CD4-positive, alpha-beta T cell treated with Interleukin-1 beta for 1 hour (primary cell): ENCODE data around the gene SSTR5.

Source experiments
- DNase-seq, 2 donors: peaks; one replicate each; pipeline ENCODE4 v3.0.0-alpha.2; 2020 to 2022

The SSTR5 gene

DNA sequence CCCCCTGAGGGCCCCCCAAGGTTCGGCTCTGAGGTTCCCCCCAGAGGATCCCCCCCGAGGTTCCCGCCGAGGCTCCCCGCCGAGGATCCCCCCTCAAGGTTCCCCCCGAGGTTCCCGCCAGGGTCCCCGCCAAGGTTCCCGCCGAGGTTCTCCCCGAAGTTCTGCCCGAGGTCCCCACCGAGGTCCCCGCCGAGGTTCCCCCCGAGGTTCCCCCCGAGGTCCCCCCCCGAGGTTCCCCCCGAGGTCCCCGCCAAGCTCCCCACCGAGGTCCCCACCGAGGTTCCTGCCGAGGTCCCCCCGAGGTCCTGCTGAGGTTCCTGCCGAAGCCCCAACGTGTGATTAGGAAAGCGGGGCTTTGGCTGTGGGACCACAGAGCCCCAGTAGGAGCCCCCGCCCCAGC is 32.2 kb upstream of the SSTR5 start:
- DNase-seq, result no peak

DNA sequence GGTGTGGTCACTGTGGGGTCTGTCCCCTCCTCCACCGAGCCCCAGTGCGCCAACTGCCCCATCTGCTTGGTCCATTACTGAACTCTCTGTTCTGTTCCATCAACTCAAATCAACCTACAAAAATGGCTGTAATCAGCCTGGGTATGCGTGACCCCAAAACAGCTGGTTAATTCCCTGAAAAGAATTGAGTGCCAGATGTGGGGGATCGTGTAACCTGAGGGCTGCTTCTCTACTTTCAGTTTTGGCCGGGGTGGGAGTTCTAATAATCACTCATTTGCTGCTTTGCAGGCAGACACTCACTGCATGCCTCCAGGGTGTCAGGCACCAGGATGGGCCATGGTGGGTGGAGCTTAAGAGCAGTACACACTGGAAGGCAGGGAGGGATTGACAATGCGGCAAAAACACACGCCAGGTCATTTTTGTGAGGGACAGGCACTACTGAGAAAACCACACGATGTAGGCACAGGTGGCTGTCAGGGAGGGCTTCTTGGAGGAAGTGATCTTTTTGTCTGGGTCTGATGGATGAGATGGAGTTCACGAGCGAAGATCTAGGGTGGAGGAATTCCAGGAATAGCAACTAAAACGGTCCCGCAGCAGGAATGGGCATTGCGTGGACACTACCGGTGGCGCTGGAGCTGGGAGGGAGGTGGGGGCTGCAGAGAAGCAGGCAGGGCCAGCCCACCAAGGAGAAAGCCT is 30.4 kb upstream of the SSTR5 start:
- DNase-seq, result no peak

DNA sequence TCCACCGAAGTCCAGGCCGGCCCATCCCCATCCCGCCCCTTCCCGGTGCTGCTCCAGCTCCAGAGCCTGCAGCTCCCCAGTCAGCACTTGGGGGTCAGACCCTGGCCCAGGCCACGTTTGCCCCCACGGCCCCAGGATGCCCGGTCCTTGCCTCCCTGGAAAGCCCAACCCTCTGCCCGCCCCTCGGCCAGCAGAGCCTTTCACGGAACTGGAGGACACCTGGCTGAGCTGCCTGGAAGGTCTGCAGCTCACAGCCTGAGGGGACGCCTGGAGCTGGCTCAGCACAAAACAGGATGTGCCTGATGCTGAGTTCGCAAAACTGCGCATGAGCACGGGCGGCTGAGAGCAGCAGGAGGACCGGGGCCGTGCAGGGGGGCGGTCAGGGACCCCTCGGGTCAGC is 29.7 kb upstream of the SSTR5 start:
- DNase-seq, result no peak

DNA sequence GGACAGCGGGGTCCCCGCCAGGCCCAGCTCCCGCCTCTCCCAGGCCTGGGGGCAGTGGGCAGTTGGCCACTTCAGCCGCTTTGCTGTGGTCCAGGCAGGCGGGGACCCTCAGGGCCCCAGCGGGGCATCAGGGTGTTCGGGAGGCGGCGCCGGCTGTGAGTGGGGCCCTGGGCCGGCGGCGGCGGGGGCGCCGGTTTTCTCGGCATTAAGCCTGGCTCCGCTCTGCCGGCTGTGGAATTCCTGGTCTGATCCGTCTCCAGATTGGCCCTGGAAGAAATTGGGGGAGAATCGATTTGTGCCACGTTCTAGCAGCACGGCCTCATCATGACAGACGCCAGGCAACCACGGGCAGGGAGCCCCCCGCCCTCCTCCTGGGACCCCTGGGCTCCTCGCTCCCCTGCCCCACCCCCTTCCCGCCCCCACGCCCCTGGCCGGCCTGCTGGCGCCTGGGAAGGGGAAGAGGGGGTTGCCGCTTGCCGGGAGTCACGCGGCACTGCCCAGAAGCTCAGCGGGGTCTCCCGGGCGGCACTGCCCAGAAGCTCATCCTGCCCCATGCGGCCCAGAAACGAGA is 28.6 kb upstream of the SSTR5 start:
- DNase-seq, result no peak

DNA sequence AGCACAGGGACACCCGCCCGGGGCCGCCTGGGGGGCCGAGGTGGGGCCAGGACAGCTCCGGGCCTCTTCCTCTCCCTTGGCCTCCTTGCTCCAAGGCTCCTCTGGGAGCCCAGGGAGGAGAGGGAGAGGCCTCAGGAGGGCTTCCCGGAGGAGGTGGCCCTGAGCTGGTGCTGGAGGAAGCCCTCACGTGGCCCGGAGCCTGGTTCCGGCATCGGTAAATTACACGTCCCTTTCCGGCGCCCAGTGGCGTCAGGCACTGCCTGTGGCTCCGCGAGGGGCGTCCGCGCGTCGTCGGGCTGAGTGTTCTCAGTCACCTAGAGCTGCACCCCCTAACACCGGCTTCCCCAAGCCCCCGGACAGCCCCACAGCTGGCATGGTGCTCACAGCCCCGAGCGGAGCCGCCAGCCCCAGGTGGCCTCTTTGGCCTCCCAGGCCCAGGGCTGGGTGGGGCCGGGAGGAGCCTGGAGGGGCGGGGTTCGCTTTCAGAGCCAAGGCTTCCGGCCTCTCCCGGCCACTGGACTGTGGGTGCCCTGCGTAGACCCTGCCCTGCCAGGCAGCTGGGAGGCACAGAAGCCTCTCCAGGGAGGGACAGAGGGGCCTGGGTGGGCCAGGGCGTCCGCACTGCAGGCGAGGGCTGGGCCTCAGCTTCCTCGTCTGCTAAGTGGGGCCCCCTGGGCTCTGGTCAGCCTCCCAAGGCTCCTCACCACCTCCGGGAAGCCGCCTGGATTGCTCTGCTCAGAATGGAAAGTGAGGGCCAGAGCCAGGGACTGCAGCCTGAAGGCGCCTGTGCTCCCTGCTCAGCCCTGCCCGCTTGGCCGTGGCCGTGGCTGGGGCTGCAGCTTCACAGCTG is 27.9 kb upstream of the SSTR5 start:
- DNase-seq, result no peak

DNA sequence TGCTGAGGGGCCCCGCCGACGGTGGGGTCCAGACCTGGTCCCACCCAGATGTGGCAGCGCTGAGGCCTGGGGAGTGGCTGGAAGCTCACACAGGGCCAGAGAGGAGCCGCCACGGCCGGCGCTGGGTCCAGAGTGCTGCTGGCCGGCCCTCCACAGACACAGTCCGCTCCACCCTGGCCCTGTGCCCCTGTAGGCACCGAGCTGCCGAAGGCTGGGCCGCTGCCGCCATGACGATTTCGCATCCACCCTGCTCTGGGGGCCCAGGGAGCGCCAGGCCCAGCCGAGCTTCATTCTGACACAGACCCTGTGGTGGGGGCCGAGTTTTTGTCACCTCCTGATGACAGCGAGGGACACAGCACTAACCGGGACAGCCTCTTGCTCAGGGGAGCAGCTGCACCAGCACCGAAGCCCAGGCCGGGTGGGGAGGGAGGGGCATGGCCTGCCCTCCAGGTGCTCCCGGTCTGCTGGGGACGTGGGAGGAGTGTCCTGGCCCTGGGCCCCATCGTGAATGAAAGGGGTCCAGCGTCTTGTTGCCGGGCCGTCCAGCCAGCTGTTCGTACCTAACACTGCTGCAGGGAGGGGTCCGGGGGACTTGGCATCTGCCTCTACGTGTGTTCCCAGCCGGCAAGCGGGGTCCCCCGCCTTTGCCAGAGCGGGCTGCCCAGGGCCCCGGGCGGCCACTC is 27.1 kb upstream of the SSTR5 start:
- no peak for DNase-seq

DNA sequence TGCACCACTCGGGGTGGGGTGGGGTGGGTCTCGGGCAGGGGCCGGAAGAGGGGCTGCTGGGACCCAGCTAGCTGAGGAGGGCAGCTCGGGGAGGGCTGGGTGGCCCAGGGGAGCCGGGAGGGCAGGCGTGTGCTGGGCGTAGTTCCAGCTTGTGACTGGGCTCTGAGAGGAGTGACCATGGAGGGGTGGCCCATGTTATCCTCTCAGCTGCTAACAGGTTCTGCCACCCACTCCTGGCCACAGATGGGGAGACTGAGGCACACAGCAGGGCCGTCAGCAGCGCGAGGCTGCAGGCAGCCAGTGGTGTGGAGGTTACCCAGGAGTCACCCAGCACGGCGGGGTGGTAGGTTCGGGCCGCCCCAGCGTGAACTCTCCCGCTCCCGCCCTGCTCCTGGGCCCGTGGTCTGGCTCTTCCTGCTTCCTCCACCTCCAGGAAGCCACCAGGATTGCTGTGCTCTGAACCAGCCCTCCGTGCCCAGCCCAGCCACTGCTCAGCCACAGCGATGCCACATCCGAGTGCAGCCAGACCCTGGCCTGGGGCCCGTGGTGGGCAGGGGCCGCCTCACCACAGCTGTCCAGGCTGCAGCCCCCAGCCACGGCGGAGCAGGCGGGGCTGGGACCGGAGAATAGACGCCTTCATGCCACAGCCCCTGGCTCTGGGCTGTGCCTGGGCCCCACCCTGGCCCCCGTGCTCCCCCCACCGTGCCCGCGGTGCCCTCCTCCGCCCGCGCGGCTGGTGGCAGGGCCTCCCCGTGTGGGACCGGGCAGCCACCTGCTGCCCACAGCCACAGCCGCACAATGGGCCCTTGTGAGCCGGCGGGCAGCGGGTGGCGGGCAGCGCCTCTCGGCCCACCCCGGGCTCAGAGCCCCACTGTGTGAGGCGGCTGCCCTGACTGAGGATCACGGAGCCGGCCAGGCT is 26.3 kb upstream of the SSTR5 start:
- DNase-seq, result no peak

DNA sequence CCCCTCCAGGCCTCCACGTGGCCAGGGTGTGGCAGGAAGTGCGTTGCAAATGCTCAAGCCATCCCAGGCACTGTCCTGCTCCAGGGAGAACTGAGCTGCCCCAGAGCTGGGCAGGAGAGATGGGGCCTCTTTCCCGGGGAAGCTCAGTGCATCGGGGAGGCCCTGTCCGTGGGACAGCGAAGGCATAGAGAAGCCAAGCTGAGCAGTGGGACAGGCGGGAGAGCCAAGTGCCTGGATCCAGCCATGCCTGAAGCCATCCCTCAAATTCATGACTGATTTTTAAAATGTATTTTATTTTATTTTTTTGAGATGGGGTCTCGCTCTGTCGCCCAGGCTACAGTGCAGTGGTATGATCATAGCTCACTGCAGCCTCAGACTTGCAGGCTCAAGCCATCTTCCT is 25.4 kb upstream of the SSTR5 start:
- no peak for DNase-seq

DNA sequence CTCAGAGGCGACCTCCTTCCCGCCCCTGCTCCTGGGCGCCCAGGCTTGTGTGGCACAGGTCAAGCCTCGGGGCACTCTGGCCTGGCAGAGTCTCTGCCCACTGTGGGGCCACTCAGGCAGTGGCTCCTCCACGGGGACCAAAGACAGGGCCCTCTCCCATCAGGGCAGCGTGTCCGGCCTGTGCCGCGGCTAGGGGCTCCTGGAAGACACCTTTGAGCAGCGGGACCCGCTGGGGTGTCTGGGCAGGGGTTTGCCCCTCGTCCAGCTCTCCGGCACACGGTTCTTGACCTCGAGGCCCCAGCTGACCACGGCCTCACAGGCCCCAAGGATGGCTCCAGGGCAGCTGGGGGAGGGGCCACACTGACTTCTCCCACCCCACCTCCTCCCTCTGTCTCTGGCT is 24.7 kb upstream of the SSTR5 start:
- no peak for DNase-seq

DNA sequence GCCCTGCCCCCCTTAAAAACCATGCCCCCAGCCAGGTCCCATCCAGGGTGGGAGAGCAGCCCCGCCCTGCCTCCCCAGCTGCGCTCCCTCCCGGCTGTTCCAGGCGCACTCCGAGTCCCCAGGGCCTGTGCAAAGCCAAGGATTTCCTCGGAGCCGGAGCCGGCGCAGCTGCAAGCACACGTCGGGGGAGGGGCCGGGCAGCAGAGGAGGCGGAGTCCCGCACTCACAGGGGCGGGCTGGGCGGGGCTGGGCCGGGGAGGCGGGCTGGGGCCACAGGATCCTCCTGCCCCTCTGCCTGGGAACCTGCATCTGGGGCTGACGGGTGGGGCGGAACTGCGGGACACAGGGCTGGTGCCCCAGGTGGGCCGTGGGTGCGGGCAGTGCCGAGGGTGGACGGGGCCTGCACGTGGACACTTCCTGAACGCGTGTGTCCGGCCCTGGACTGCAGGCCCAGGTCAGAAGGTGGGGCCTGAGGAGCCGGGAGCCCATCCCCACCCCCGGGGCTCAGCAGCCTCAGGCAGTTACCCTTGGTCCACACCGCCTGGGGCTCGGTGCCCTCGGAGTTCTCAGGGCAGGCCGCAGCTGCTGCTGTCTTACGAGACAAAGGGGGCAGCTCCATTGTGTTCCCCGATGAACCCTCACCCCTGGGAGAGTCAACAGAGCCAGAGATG is 24.0 kb upstream of the SSTR5 start:
- DNase-seq, result no peak

DNA sequence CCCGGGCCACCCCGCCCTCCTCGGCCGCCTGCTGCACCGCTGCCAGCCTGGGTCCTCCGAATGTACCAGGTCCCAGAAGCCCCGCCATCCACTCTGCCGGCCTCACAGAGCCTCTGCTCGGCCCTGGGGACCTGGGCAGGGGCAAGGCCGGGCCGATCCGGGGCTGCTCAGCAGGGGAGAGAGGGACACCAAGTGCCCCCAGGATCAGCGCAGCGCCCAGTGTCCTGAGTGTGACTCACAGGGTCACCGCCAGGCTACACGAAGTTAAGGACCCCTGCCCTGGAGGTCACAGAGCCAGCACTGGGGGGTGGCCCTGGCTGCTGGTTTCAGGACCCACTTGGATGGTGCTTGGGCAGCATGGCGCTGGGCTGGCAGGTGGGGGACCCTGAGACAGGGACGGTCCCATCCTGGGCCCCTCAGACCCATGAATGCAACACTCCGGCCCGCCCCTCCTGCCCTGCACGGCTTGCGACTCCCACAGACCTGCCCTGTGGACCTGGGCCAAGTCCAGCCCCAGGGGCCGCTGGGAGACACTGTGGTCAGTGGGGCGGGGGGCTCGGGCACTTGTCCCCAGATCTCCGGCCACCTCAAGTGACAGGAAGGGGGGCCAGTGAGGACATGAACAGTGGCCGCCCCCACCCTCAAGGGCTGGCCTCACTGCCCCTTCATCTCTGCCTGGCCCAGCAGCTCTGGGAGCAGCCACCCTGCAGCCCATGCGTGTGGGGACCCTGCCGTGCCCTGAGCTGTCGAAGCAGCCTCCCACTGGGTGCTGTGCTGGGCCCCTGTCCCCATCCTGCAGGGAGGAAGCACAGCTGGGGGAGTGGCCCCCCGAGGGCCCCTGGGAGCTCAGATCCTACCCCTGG is 23.2 kb upstream of the SSTR5 start:
- DNase-seq, result no peak

DNA sequence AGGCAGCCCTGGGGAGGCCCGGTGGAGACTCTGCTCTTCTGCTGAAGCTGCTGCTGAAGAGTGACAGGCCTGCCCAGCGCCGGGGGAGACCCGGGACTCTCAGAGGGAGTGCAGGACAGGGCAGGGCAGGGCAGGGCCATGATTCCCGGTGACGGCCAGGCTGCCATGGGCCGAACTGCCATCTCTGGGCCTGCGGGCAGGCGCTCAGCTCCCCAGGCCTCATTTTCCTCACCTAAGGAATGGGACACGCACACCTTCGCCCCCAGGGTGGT is 22.6 kb upstream of the SSTR5 start:
- no peak for DNase-seq

DNA sequence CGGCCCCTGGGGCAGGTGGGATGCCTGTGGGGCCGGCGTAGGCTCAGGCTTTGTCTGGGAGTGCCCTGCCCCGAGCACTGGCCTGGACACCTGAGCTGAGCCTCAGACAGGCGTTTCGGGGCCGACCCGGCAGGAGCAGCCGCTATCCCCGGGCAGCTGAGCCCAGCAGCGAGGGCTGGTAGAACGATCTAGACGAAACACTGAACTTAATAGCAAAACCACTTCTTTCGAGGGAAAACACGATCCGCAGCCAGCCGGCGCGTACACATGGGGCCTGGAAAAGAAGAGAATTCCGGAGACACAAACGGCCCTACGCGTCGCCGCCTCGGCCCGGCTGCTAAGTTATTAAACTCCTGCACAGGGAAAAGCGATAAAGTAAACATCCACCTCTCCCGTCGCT is 22.0 kb upstream of the SSTR5 start:
- DNase-seq, result no peak

DNA sequence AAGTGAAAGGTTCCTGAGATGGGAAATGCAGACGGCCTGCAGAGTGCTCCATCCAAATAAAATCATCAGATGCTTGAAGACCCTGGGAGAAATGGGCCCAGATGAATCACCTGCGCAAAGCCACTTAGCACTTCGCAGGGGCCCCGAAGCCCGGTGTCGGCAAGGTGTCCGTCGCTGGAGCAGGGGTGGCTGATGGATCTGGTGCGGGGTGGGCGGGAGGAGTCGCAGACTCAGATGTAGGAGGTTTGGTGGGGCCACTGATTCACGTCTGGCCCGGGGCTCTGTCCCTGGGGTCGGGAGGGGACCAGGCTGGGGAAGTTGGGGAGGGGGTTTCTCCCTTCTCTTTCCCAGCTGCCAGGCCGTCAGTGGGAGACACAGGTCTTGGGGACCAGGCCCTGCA is 21.6 kb upstream of the SSTR5 start:
- no peak for DNase-seq

DNA sequence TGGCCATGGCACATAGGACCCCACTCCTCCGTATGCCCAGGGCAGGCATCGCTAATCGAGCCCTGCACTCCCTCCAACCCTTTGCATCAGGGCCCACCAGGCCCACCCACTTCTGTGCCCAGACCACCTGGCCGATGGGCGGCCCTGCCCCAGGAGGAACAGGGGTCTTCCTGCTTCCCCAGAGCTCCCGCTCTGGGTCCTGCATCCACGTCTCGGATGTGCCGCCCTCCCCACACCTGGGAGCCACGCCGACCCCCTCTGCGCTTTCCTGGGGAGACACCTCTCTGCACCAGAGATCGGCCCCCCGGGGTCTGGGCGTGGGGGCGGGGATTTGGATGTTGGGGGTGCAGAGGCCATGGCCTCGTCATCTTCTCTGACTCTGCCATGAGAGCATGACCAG is 21.1 kb upstream of the SSTR5 start:
- DNase-seq, result no peak

DNA sequence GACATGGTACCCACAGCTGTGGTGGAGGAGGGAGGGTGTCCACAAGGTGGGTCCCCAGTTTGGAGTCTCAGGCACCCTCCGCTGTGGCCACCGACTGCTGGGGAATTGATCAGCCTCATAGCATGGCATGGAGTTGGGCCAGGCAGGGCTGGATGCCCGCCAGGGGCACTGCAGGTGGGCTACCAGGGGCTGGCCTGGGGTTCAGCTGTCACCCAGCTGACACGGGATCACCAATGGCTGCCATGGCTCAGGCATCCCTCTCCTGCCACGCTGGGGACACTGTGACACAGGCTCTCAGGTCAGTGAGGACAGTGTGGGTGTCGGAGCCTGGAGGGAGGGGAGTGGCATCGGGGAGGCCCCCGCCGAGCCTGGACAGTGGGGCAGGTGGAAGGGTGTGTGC is 19.8 kb upstream of the SSTR5 start:
- no peak for DNase-seq

DNA sequence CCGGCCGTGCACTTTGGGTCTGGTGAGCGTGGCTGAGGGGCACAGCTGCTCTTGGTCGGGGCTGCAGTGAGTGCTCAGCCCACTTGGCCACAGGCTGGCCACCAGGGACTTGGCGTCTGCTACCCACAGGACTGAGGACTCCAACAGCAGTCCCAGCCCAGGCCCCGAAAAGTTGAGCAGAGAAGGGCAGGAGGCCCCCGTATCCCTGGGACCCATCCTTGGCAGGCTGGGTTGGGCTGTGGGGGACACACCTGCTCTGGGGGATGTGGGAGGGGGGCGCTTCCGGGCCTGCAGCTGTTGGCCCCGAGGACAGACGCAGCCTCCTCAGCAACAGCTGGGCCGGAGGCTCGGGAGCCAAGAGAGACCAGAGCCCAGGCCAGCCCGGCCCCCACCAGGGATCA is 19.4 kb upstream of the SSTR5 start:
- no peak for DNase-seq

DNA sequence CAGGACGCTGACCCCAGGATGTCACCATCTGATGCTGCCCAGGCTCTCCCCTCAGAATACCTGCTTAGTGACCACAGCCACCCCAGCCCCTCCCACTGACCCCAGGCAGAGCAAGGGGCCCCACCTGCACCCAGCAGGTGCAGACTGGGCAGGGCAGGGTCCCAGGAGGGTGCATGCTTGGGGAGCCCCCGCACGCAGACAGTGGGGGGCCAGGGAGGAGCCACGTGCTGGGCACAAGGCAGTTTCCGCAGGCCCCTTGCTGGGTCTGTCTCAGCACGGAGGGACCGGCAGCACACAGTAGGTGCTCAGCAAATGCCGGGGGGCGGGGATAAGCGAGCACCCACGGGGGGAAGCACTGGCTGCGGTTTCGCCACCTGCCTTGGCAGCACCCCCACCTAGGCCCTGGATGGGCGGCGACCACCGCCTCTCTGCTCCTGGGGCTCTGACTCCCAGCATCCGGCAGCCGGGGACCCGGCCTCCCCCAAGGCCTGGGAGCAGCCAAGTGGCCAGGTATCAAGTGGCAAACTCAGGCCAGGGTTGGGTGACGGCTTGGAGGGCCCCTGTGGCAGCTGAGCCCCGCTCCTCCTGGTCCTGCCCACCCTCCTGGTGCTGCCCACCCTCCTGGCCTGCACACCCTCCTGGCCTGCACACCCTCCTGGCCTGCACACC is 18.7 kb upstream of the SSTR5 start:
- DNase-seq, result no peak

DNA sequence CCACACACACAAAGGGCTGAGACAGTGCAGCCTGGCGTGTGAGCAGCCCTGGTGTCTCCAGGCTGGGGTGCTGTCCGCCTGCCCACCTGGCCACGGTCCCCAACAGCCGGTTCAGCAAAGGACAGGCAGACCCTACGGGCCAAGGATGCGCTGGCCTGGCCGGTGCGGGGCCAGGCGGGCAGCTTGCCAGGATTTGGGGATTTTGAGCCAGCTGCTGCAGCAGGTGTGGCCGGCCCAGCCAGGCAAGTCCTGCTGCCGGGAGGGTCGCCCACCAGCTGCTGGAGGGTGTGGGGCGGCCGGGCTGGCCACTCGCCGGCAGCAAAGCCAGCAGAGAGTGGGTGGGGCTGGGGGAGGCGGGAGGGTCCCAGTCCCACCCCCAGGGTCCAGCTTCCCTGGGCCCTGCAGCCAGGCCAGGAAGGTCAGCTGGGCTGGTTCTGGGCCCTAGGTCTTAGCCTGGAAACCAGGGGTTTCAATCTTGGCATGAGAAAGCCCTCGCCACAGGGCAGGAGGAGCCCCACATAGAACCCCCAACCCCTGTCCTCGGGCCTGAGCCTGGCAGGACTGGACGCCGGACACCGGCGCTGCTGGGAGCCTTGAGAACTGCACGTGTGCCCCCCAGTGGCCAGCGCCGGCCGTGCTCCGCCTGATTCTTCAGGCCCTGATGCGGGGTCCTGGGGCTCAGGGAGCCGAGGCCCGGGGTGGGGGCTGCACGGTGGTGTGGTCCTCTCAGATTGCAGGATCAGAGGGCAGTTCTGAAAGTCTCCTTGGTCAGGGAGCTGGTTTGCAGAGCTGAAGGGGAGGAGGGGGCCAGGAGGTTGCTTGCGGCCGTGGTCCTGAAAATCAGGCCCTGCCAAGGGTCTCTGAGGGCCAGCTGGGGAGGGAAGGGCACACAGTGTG is 17.6 kb upstream of the SSTR5 start:
- peak in 1 of 2 donors; percentile 21 for DNase-seq

DNA sequence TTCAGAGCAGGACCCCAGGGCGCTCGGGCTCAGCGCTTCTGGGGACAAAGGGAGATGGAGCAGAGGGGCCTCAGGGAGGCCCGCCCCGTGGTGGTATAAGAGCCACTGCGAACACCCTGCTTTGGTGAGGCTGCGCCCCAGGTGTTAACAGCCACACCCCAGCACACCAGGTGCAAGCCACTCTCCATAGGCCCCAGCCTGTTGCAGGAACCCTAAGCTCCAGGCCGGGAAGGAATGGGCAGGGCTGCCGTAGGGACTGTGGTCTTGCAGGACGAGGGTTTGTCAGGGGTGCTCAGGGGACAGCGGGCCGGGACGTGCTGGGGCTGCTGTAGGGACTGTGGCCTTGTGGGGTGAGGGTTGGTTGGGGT is 17.0 kb upstream of the SSTR5 start:
- DNase-seq, result no peak
